ENCODE measurements around the gene NASP.

NASP gene

GRCh38 chr1:45617618-45618017, 33.8 kb downstream of the NASP start:
- DNase-seq (ENCODE audit: low read depth): no peak
- H3K4me3 ChIP-seq (ENCODE audit: low read depth, low read length): no peak overlapping the region
- TF ChIP-seq CTCF (IDR thresholded peaks at IDR 0.05; ENCODE audit: insufficient read depth, low read depth, low read length, missing control alignments): no peak

GRCh38 chr1:45619149-45619921, 35.5 kb downstream of the NASP start:
- H3K4me3 ChIP-seq (ENCODE audit: low read depth, low read length): no peak overlapping the region
- no peak for DNase-seq (ENCODE audit: low read depth)
- no peak for TF ChIP-seq CTCF (IDR thresholded peaks at IDR 0.05; ENCODE audit: insufficient read depth, low read depth, low read length, missing control alignments)

GRCh38 chr1:45620588-45621500, 37.0 kb downstream of the NASP start:
- no peak for TF ChIP-seq CTCF (IDR thresholded peaks at IDR 0.05; ENCODE audit: insufficient read depth, low read depth, low read length, missing control alignments)
- no peak overlapping the region for H3K4me3 ChIP-seq (ENCODE audit: low read depth, low read length)
- no peak for DNase-seq (ENCODE audit: low read depth)

- no peak for TF ChIP-seq CTCF (IDR thresholded peaks at IDR 0.05; ENCODE audit: insufficient read depth, low read depth, low read length, missing control alignments)
- H3K4me3 ChIP-seq (ENCODE audit: low read depth, low read length): no peak overlapping the region
- DNase-seq (ENCODE audit: low read depth): no peak
Observed at GRCh38 chr1:45621501-45621836, 37.6 kb downstream of the NASP start.

- no peak for TF ChIP-seq CTCF (IDR thresholded peaks at IDR 0.05; ENCODE audit: insufficient read depth, low read depth, low read length, missing control alignments)
- no peak overlapping the region for H3K4me3 ChIP-seq (ENCODE audit: low read depth, low read length)
- no peak for DNase-seq (ENCODE audit: low read depth)
Observed at GRCh38 chr1:45621895-45622523, 38.2 kb downstream of the NASP start.

GRCh38 chr1:45622524-45623394, 38.9 kb downstream of the NASP start:
- H3K4me3 ChIP-seq (ENCODE audit: low read depth, low read length): no peak overlapping the region
- no peak for TF ChIP-seq CTCF (IDR thresholded peaks at IDR 0.05; ENCODE audit: insufficient read depth, low read depth, low read length, missing control alignments)
- no peak for DNase-seq (ENCODE audit: low read depth)

All from GM12865 (cell line).